Mesendoderm (in vitro differentiated cells): Measurements from ENCODE around the gene FRMD4A.

Experiments used
- DNase-seq: peaks from one replicate; pipeline ENCODE4 v3.0.0; 2013
- H2AK5ac ChIP-seq: 2 replicates; pipeline ENCODE4 v1.6.1; 2013; ENCODE audit warnings: low read length, inconsistent platforms
- H2BK120ac ChIP-seq: 2 replicates; pipeline ENCODE4 v1.6.1; 2013; ENCODE audit warnings: low read depth, mild to moderate bottlenecking, low read length, moderate library complexity, mixed read lengths
- H2BK15ac ChIP-seq: replicated peaks from 2 replicates; pipeline ENCODE4 v1.6.1; 2013; ENCODE audit warnings: low read depth, mild to moderate bottlenecking, moderate library complexity
- H2BK5ac ChIP-seq: 2 replicates; pipeline ENCODE4 v1.6.1; 2013; ENCODE audit warnings: low read length, inconsistent platforms
- H3K18ac ChIP-seq: 2 replicates; pipeline ENCODE4 v1.6.1; 2013; ENCODE audit warnings: mild to moderate bottlenecking, low read length, mixed read lengths
- H3K23ac ChIP-seq: one replicate; pipeline ENCODE4 v1.6.1; 2013; ENCODE audit warnings: low read length
- H3K27ac ChIP-seq: 2 replicates; pipeline ENCODE4 v1.5.1; 2013; ENCODE audit warnings: low read depth, mild to moderate bottlenecking, inconsistent platforms, low read length, moderate library complexity
- H3K27me3 ChIP-seq: 2 replicates; pipeline ENCODE4 v1.6.1; 2013; ENCODE audit warnings: low read length, control low read depth, mild to moderate bottlenecking, inconsistent platforms; ENCODE audit not compliant: insufficient read depth, poor library complexity
- H3K36me3 ChIP-seq: 2 replicates; pipeline ENCODE4 v1.6.1; 2013; ENCODE audit warnings: low read length, inconsistent platforms; ENCODE audit not compliant: control insufficient read depth, insufficient read depth
- H3K4ac ChIP-seq: one replicate; pipeline ENCODE4 v1.6.1; 2013; ENCODE audit warnings: low read depth, mild to moderate bottlenecking, low read length, moderate library complexity
- H3K4me1 ChIP-seq: 2 replicates; pipeline ENCODE4 v1.6.1; 2013; ENCODE audit warnings: low read depth, low read length, inconsistent platforms; ENCODE audit not compliant: control insufficient read depth
- H3K4me2 ChIP-seq: 2 replicates; pipeline ENCODE4 v1.6.1; 2013; ENCODE audit warnings: low read length
- H3K4me3 ChIP-seq: 2 replicates; pipeline ENCODE4 v1.5.1; 2013; ENCODE audit warnings: mild to moderate bottlenecking, low read length
- H3K56ac ChIP-seq: one replicate; pipeline ENCODE4 v1.6.1; 2013; ENCODE audit warnings: low read length
- H3K79me1 ChIP-seq: 2 replicates; pipeline ENCODE4 v1.6.1; 2013; ENCODE audit warnings: low read length, inconsistent platforms
- H3K79me2 ChIP-seq: 2 replicates; pipeline ENCODE4 v1.6.1; 2013; ENCODE audit warnings: mild to moderate bottlenecking, low read length; ENCODE audit not compliant: control insufficient read depth, insufficient read depth
- H3K9ac ChIP-seq: 2 replicates; pipeline ENCODE4 v1.6.1; 2013; ENCODE audit warnings: low read length, inconsistent platforms
- H4K5ac ChIP-seq: one replicate; pipeline ENCODE4 v1.6.1; 2013; ENCODE audit warnings: low read length
- H4K8ac ChIP-seq: one replicate; pipeline ENCODE4 v1.6.1; 2013; ENCODE audit warnings: low read depth, mild to moderate bottlenecking, control low read depth, low read length, moderate library complexity
- WGBS: extraction: QIAGEN DNeasy Blood & Tissue Kit; methylation state at CpG from one replicate; pipeline ENCODE4 v1.1.7; 2013; ENCODE audit warnings: low lambda C conversion rate, missing lambda C conversion rate; ENCODE audit not compliant: insufficient coverage; ENCODE audit errors: extremely low coverage; 5-methylcytosine and 5-hydroxymethylcytosine counted together

The FRMD4A gene

GRCh38 chr10:14035506-14035905, 295.2 kb downstream of the FRMD4A start:
- H2BK5ac ChIP-seq, result no peak overlapping the region
- no peak for DNase-seq
- no CpG with 5 or more reads among the region's 6 CpGs for WGBS
- H3K79me1 ChIP-seq, result no peaks in the 10 kb centered on the region
- no peak overlapping the region for H3K4me3 ChIP-seq
- H3K9ac ChIP-seq, result no peak overlapping the region
- no peak overlapping the region for H2AK5ac ChIP-seq
- H2BK15ac ChIP-seq, result no peak overlapping the region
- H3K18ac ChIP-seq, result no peak overlapping the region
- no peaks in the 10 kb centered on the region for H3K4me1 ChIP-seq
- H3K56ac ChIP-seq, result no peak overlapping the region
- H3K27me3 ChIP-seq, result no peaks in the 10 kb centered on the region
- no peak overlapping the region for H4K5ac ChIP-seq
- no peak overlapping the region for H3K4me2 ChIP-seq
- no peaks in the 10 kb centered on the region for H3K36me3 ChIP-seq
- H3K4ac ChIP-seq, result no peak overlapping the region
- no peak overlapping the region for H2BK120ac ChIP-seq
- H4K8ac ChIP-seq, result no peak overlapping the region
- no peaks in the 10 kb centered on the region for H3K79me2 ChIP-seq
- no peak overlapping the region for H3K27ac ChIP-seq
- no peak overlapping the region for H3K23ac ChIP-seq

GRCh38 chr10:14032406-14032998, 298.2 kb downstream of the FRMD4A start:
- no peak overlapping the region for H2AK5ac ChIP-seq
- no peaks in the 10 kb centered on the region for H3K36me3 ChIP-seq
- DNase-seq, result peak; percentile 81
- no peaks in the 10 kb centered on the region for H3K4me1 ChIP-seq
- H3K9ac ChIP-seq, result no peak overlapping the region
- no peak overlapping the region for H3K4ac ChIP-seq
- no peak overlapping the region for H3K27ac ChIP-seq
- no peaks in the 10 kb centered on the region for H3K79me2 ChIP-seq
- no peak overlapping the region for H2BK5ac ChIP-seq
- no peaks in the 10 kb centered on the region for H3K27me3 ChIP-seq
- WGBS, result no CpG with 5 or more reads among the region's 17 CpGs
- no peak overlapping the region for H3K18ac ChIP-seq
- H3K56ac ChIP-seq, result no peak overlapping the region
- H3K4me2 ChIP-seq, result no peak overlapping the region
- H2BK15ac ChIP-seq, result no peak overlapping the region
- H3K79me1 ChIP-seq, result no peaks in the 10 kb centered on the region
- H3K23ac ChIP-seq, result no peak overlapping the region
- H4K8ac ChIP-seq, result no peak overlapping the region
- H4K5ac ChIP-seq, result no peak overlapping the region
- H2BK120ac ChIP-seq, result no peak overlapping the region
- H3K4me3 ChIP-seq, result no peak overlapping the region

- no peaks in the 10 kb centered on the region for H3K4me1 ChIP-seq
- no peak for DNase-seq
- no peak overlapping the region for H4K5ac ChIP-seq
- H3K79me2 ChIP-seq, result no peaks in the 10 kb centered on the region
- H3K4me3 ChIP-seq, result no peak overlapping the region
- whole genome bisulfite sequencing, result no CpG with 5 or more reads among the region's 4 CpGs
- H3K27ac ChIP-seq, result no peak overlapping the region
- H3K9ac ChIP-seq, result no peak overlapping the region
- H2BK120ac ChIP-seq, result no peak overlapping the region
- no peaks in the 10 kb centered on the region for H3K79me1 ChIP-seq
- no peaks in the 10 kb centered on the region for H3K27me3 ChIP-seq
- H2BK15ac ChIP-seq, result no peak overlapping the region
- no peak overlapping the region for H3K18ac ChIP-seq
- H3K23ac ChIP-seq, result no peak overlapping the region
- no peak overlapping the region for H4K8ac ChIP-seq
- no peak overlapping the region for H3K56ac ChIP-seq
- H3K4ac ChIP-seq, result no peak overlapping the region
- H3K4me2 ChIP-seq, result no peak overlapping the region
- H2BK5ac ChIP-seq, result no peak overlapping the region
- no peak overlapping the region for H2AK5ac ChIP-seq
- no peaks in the 10 kb centered on the region for H3K36me3 ChIP-seq
These were observed 304.4 kb downstream of the FRMD4A start for GRCh38 chr10:14026325-14026724.

DNA sequence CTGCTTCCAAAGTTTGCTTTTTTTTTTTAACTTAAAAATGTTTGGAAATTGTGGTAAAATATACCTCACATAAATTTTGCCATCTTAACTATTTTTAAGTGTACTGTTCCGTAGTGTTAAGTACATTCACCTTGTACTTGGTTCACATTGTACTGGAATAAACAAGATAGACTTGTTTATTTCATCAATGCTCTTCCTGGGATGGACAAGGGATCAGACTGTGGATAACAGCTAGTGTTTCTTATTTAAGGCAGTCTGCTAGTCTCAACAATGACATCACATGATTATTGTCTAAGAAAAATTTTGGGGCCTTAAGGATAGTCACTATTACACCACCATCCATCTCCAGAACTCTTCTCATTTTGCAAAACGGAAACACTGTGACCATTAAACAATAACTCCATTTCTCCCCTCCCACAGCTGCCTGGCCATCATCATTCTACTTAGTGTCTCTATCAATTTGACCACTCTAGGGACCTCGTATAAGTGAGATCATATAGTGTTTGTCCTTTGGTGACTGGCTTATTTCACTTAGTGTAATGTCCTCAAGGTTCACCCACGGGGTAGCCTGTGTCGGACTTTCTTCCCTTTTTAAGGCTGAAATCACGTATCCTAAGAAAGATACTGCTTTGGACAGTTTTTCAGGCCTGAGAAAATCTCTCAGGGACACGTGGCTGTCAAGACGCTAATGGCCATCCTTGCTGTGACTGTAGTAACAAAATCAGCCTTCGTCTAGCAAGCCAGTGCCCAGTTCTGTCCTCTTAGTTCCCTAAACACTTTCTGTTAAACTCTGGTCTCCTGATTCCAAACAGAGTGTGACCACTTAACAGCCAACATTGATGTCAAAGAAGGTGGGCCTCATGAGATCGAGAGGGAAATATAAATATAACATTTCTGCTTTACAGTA, 305.2 kb downstream of the FRMD4A start:
- Histone ChIP-seq H4K8ac (no peak overlapping the region), H3K23ac (no peak overlapping the region), H4K5ac (no peak overlapping the region), H2BK120ac (no peak overlapping the region), H2BK15ac (no peak overlapping the region), H3K56ac (no peak overlapping the region), H3K18ac (no peak overlapping the region), H3K36me3 (no peaks in the 10 kb centered on the region), H3K79me1 (no peaks in the 10 kb centered on the region), H2BK5ac (no peak overlapping the region), H3K27ac (no peak overlapping the region), H3K4me2 (no peak overlapping the region), H3K9ac (no peak overlapping the region), H3K4me1 (no peaks in the 10 kb centered on the region), H3K27me3 (no peaks in the 10 kb centered on the region), H2AK5ac (no peak overlapping the region), H3K79me2 (no peaks in the 10 kb centered on the region), H3K4me3 (no peak overlapping the region), H3K4ac (no peak overlapping the region)
- WGBS, result no CpG with 5 or more reads among the region's 10 CpGs
- no peak for DNase-seq

DNA sequence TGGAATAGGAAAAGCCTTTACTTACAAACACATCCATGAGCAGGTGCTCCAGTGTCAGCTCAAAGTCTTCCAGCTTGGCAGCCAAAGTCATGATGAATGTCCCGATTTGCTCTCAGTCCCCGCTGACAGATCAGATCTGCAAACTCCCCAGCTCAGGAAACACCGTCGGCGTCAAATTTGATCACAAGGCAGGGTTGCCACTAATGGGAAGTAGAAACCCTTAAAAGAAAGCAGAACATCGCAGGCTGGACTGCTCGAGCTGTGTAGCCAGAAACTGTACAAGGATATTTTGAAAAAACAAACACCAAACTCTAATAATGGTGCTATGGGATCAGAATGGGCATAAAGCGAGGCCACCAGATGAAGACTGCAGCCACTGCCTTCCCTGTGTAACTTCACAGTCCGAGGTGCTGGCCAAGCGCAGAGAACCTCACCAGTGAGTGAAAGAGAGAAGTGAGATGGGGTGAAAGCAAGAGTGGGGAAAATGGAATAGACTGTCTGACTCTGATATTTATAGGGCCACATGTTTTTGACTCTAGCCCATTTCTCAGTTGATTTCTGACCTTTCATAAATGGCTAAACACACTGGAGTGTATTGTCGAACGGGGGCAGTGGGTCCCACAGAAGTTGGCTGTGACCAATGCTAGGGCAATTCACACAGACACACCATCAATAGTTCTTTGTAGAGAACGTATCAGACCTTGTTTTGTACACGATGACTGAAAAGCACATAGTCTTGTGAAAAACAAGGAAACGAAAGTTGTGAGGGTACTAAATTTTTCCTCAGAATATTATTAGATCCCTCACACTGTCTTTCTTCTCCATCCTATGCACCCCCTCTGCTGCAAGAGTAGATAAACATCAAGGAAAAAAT, 306.2 kb downstream of the FRMD4A start:
- no peaks in the 10 kb centered on the region for H3K79me2 ChIP-seq
- H3K18ac ChIP-seq, result no peak overlapping the region
- no peaks in the 10 kb centered on the region for H3K79me1 ChIP-seq
- H3K4ac ChIP-seq, result no peak overlapping the region
- no peak overlapping the region for H2BK15ac ChIP-seq
- H4K5ac ChIP-seq, result no peak overlapping the region
- H3K23ac ChIP-seq, result no peak overlapping the region
- H3K4me3 ChIP-seq, result no peak overlapping the region
- no peak overlapping the region for H3K27ac ChIP-seq
- H4K8ac ChIP-seq, result no peak overlapping the region
- H2BK5ac ChIP-seq, result no peak overlapping the region
- H3K9ac ChIP-seq, result no peak overlapping the region
- H2BK120ac ChIP-seq, result peak overlapping the region; percentile 69
- WGBS, result no CpG with 5 or more reads among the region's 15 CpGs
- no peak overlapping the region for H3K56ac ChIP-seq
- no peaks in the 10 kb centered on the region for H3K36me3 ChIP-seq
- no peak for DNase-seq
- no peaks in the 10 kb centered on the region for H3K27me3 ChIP-seq
- no peak overlapping the region for H2AK5ac ChIP-seq
- H3K4me2 ChIP-seq, result no peak overlapping the region
- no peaks in the 10 kb centered on the region for H3K4me1 ChIP-seq
